Liver (tissue), 3 donors: ENCODE measurements around the gene ZSCAN22.

Experiments used
- CTCF ChIP-seq: fragments of 150-350 bp; IDR thresholded peaks from 2 replicates; pipeline ENCODE4 v1.5.1; 2017; ENCODE audit warnings: improper control_type of control experiment, low read depth, low read length; ENCODE audit not compliant: missing input control
- EGR1 ChIP-seq, 2 donors: IDR thresholded peaks; 2 replicates each; pipeline ENCODE4 v1.6.1; 2016 to 2018; ENCODE audit warnings: antibody characterized with exemption in 2 of 2, low read depth in 2 of 2
- JUND ChIP-seq, 2 donors: IDR thresholded peaks; 2 replicates each; pipeline ENCODE4 v1.6.1; 2016; ENCODE audit warnings: antibody characterized with exemption in 2 of 2
- MAX ChIP-seq: IDR thresholded peaks from 2 replicates; pipeline ENCODE4 v1.6.1; 2016; ENCODE audit warnings: antibody characterized with exemption
- NR2F2 ChIP-seq: IDR thresholded peaks from 2 replicates; pipeline ENCODE4 v1.6.1; 2016; ENCODE audit warnings: antibody characterized with exemption
- RAD21 ChIP-seq, 2 donors: IDR thresholded peaks; 2 replicates each; pipeline ENCODE4 v1.6.1; 2016; ENCODE audit warnings: antibody characterized with exemption in 2 of 2, mild to moderate bottlenecking in 2 of 2
- REST ChIP-seq: IDR thresholded peaks from 2 replicates; pipeline ENCODE4 v1.6.1; 2016; ENCODE audit warnings: antibody characterized with exemption, mild to moderate bottlenecking
- SP1 ChIP-seq: IDR thresholded peaks from 2 replicates; pipeline ENCODE4 v1.6.1; 2018; ENCODE audit warnings: antibody characterized with exemption, mild to moderate bottlenecking
- TAF1 ChIP-seq: conservative IDR thresholded peaks from 2 replicates; pipeline ENCODE4 v1.6.1; 2016; ENCODE audit warnings: antibody characterized with exemption, mild to moderate bottlenecking
- YY1 ChIP-seq: IDR thresholded peaks from 2 replicates; pipeline ENCODE4 v1.6.1; 2016; ENCODE audit warnings: antibody characterized with exemption, mild to moderate bottlenecking
- donor health status: healthy.
- donor health status: healthy.

GRCh38 chr19:58350871-58351557, 24.2 kb downstream of the ZSCAN22 start:
- no peak for TF ChIP-seq JUND (IDR thresholded peaks at IDR 0.05)
- TF ChIP-seq CTCF, result no peak
- TF ChIP-seq SP1, result no peak
- no peak for TF ChIP-seq MAX
- TF ChIP-seq EGR1 (IDR thresholded peaks at IDR 0.05; ENCODE audit: low read depth in 2 of 2), result no peak
- TF ChIP-seq NR2F2, result no peak
- TF ChIP-seq RAD21 (IDR thresholded peaks at IDR 0.05), result no peak
- no peak for TF ChIP-seq YY1
- TF ChIP-seq REST, result no peak
- TF ChIP-seq TAF1, result no peak
